GM19372 (cell line): ENCODE results near the gene EIPR1.

Source experiments
- ATAC-seq: cut with Tn5 transposase; IDR thresholded peaks from one replicate; pipeline ENCODE4 v1.9.1; 2021; ENCODE audit warnings: mild to moderate bottlenecking, low read depth, moderate library complexity; ENCODE audit not compliant: unreplicated experiment

EIPR1 gene

GRCh38 chr2:3142210-3142609 lies 235.4 kb downstream of the EIPR1 start:
- ATAC-seq, result no peak

- ATAC-seq, result no peak
These were observed 235.9 kb downstream of the EIPR1 start for GRCh38 chr2:3141696-3142095.

- ATAC-seq, result no peak
These were observed 237.7 kb downstream of the EIPR1 start for GRCh38 chr2:3139906-3140305.
